Stimulated activated CD4-positive, alpha-beta T cell treated with anti-CD3 and anti-CD28 coated beads, Interleukin-15, amount 100 ng/mL, for 1 hour (primary cell): ENCODE measurements around the gene THBS2.
"Not testable (repeated sequence)": the region's sequence is repeated elsewhere in the genome, so short reads cannot be mapped to it uniquely, and the experiment has no call there.

Experiments used
- DNase-seq, 2 donors: peaks; one replicate each; pipeline ENCODE4 v3.0.0-alpha.2; 2020; ENCODE audit warnings: low read depth in 1 of 2, low spot score in 1 of 2

Gene THBS2

DNA sequence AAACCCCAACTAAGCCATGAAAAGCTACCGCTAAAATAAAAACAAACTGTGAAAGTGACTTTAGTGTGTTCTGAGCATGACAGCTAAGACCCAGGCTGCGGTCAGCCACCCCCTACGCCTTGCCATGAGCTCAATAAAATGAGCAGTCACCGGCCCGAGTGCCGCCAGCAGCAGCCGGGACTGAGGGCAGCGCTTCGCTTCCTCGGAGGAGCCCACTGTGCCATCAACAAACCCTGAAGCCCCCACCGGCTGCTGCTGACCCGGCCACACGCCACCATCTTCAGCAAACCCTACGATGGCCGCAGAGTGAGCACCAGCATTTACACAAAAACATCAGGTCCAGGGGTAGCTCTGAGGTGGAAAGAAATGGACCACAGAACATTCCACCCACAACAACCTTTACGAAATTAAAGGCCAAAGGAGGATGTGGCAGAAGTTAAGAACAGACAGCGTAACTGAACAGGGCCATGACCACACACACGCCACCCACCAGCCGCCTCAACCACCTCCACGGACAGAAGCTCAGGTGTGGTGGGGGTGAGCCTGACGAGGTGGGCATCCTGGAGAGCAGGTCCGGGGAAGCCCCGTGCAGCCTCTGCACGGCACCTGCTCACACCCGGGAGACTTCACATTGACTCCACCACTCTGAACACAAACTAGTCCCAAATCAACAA lies 67.0 kb downstream of the THBS2 start:
- DNase-seq: no peak

- no peak for DNase-seq
Observed at GRCh38 chr6:169185692-169186485, 67.8 kb downstream of the THBS2 start.

GRCh38 chr6:169185011-169185521 lies 68.6 kb downstream of the THBS2 start:
- DNase-seq: no peak

GRCh38 chr6:169184419-169184818 lies 69.2 kb downstream of the THBS2 start:
- no peak for DNase-seq

- no peak for DNase-seq
Observed at GRCh38 chr6:169183233-169183632, 70.4 kb downstream of the THBS2 start.

GRCh38 chr6:169179831-169180230 lies 73.8 kb downstream of the THBS2 start:
- DNase-seq: not testable (repeated sequence)

GRCh38 chr6:169177516-169178166 lies 76.0 kb downstream of the THBS2 start:
- no peak for DNase-seq

GRCh38 chr6:169176361-169176991 lies 77.2 kb downstream of the THBS2 start:
- DNase-seq: no peak

DNA sequence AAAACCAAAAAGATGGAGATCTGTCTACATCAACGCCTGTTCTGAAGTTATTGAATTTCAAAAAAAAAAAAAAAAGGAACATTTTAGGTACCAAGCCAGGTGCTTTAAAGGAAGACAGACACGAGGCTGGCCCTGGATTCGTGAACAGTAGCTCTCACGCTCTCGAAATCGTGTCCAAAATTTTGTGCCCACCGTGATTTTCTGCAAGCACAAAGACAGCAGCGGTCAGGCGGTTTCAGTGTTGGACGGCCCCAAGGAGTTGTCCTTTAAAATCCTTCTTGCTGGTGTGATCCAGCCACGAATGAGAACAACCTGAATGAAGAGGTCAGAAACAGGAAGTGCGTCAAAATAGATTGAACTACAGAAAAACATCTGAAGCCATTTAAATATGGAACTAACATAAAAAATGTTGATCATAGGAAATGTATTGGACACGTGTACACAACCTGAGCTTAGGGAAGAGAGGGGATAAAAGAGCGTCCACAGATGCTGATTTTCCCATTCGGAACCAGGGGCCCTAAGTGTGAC lies 78.2 kb downstream of the THBS2 start:
- DNase-seq: no peak

DNA sequence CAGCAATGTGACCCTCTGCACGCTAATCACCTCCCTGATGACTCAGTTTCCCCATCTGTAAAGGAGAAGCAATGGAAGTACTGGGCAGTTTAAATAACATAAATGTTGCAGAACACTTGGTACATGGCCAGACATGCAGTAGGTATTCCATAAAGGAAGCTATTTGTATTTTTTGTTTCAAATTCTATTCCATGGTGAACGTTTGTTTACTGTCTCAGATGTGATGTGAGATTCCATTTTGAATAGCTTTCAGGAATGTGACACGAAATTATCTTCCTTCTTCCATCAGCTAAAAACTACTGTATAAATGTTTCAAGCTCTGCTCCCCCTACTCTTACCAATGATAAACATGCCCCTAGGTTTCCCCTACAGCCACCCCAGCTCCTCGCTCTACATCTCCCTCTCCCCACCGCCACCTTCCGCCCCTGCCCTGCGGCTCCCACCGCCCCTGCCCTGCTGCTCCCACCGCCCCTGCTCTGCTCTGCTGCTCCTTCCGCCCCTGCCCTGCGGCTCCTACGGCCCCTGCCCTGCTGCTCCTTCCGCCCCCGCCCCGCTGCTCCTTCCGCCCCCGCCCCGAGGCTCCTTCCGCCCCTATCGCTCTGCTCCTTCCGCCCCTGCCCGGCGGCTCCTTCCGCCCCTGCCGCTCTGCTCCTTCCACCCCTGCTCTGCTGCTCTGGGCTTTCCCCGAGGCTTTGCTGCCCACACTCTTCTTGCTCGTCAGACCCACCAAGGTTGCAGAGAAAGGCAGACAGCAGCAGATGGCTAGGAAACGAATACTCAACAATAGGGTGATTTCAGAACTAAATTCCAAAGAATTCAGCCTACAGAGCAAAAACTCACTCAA lies 78.9 kb downstream of the THBS2 start:
- no peak for DNase-seq

DNA sequence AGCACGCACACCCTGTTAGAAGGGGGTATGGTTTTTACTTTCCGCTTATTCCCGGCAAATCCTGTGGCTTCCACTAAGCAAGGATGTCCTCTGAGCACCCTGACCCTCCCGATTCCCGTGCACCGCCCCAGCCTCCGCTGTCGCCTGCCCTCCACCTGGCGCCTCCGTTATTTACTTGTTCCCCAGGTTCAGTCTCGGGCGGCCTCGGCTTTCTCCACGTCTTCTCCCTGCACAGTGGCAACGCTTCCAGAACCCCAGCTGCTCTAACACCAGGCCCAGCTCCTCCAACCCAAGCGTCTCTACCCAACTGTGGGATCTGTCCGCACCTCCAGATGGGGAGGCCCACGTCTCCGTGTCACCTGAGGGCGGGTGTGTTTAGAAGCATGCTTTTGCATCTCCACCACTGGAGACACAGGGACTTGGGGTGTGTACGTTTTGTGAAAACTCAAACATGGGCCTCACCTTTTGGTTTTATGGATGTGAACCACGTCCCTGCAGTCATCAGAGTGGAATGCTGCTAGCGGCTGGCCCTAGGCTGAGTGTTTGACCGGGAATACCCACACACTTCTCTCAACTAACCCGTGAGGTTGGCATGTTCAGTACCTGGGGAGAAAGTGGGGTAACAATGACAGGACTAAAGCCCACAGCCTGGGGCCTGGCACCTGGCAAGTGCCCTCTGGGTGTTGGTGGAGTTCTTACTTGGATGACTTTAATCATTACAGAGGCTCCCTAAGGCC lies 79.9 kb downstream of the THBS2 start:
- no peak for DNase-seq

- DNase-seq: no peak
Observed at GRCh38 chr6:169172946-169173345, 80.7 kb downstream of the THBS2 start.

DNA sequence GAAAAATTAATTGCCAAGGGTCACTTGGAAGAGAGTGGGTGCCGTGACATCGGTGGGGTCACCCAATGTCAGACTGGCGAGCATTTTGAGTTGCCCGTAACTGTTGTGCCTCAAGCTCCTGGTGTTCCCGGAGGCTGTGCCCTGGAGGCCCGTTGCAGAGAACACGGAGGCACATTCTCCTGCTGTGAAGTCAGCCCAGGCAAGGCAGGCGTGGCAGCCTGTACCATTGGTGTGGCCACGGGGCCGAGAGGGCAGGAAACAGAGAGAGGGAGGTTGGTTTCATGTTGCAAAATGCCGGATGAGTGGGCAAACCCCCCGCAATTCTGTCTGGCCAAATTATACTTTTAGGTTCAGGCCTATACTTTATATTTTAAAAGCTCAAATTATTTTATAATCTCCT lies 81.2 kb downstream of the THBS2 start:
- DNase-seq: no peak

DNA sequence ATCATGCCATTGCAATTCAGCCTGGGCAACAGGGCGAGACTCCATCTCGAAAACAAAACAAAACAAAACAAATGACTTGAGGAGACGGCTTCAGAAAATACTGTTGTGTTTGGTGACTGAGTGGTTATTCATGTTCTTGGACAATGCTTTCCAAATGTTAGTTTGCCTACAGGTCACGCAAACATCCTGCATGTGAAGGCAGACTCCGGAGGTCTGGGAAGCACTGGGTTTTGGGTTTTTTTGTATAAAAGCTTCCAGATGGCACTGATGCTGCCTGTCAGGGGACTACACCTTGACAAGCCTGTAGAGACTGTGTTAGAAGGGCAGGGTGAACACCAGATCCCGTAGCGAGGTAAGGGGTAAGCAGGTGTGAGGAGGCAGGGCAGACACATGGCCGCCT lies 81.7 kb downstream of the THBS2 start:
- DNase-seq: no peak

GRCh38 chr6:169171016-169171415 lies 82.6 kb downstream of the THBS2 start:
- DNase-seq: no peak

- no peak for DNase-seq
Observed at GRCh38 chr6:169170583-169170955, 83.1 kb downstream of the THBS2 start.

DNA sequence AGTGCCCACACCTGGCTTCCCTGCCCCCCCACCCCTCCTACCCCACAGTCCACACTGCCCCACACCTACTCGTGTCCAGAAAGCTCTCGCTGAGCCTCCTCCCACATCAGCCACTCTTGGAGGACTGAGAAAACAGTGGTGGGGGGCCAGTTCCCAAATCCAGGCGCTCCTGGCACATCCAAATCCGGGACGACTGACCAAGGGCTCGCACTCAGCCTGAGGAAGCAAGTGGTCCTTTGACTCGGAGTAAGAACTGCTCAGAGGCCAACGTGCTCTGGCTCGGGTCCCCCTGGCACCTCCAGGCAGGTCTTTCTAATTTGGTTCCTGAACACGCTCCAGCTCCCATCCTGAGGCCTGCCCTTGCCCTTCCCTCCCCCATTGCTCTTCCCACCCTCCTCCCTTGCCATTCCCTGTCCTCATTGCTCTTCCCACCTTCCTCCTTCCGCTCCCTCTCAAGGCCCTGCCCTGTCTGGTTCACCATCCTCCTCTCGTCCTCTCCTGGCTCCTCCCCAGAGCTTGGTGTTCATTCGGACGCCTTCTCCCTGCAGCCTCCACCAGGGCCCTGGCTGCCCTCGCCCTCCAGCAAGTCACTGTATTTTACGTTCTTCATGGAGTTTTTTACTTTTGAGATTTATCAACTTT lies 83.6 kb downstream of the THBS2 start:
- DNase-seq: no peak

DNA sequence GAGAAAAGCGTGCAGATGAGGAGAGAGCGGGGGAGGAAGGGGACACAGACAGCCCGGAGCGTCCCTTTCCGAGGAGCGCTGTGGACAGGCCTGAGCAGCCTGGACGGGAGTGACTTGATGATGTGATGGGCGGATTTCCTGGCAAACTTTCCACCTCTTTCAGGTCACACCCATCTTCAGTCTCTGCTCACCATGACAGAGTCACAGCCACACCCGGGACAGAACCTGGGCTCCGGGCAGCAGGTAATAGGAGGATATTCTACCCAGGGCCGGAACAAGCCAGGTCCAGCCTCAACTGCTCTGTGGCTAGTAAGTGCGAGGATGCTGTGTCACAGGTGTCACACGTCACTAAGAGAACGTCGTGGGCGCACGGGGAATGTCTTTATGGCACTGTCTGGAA lies 84.3 kb downstream of the THBS2 start:
- no peak for DNase-seq

DNA sequence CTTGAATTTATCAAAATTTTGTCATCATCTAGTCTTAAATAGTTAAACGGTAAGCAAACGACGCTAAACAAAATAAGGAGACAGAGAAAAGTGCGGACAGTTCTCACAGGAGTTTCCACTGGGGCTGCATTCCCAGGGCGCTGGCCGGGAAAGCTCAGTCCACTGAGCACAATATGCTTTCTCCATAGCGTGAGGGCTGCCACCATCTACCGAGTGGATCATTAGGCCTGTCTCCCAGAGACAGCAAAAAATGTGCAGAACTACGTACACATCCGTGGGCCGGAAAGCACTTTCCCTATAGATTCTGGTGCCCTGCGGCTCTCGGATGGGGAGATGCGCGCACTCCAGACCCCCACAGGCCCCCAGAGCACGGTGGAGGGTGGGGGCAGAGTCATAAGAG lies 84.9 kb downstream of the THBS2 start:
- no peak for DNase-seq
